ENCODE results near the gene PRKN. TPM values are rescaled to one million over a fixed set of nuclear protein-coding genes. Genes with fewer than 3 reads are reported as not detected.

PRKN gene
- total RNA-seq, 1 experiment from 2014 or later = 2.0 TPM

DNA sequence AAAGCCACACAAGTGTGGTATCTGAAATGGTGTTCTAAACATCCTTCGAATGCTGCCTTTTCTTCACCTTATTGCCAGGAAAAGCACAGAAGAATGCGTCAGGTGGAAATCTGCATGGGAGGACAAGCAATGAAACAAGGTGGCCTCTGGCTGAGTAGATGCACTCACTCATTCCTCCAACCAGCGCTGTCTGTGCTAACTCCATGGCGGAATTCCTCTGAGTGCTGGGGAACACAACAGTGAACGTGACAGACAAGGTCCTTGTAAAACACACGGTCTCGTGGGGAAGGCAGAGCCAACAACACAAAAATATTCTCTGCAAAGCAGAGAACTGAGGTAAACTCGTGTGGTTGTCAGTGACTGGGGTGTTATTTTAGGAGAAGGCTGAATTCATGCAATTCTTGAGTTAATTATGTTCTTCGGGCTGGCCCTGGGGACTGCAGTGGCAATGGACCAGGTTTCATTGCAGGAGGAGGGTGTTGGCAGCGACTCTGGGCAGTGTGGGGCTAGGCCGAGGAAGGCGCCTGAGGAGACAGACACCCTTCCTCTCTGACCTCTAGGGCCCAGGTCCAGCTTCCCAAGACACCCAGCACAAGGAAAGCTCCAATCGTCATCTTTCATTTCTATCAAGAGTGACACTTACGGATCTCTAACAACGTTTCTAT lies 339.7 kb downstream of the PRKN start:
- Histone ChIP-seq H2AK5ac (ENCODE audit: insufficient read length, low read length) (no peak overlapping the region), H3K14ac (ENCODE audit: insufficient read depth, low read length) (no peak overlapping the region), H3K18ac (ENCODE audit: insufficient read length, low read depth, low read length) (no peak overlapping the region), H2BK120ac (ENCODE audit: low read depth, low read length, poor library complexity, severe bottlenecking) (no peak overlapping the region), H3K9ac (ENCODE audit: extremely low read depth, insufficient read length, low read length) (no peak overlapping the region), H3K4ac (ENCODE audit: low read depth, low read length) (no peak overlapping the region), H2BK5ac (ENCODE audit: insufficient read length, low read length) (no peak overlapping the region), H3K23me2 (ENCODE audit: insufficient read length, low read depth, low read length, poor library complexity, severe bottlenecking) (no peaks in the 10 kb centered on the region), H3K79me1 (ENCODE audit: insufficient read depth, low read depth, low read length, poor library complexity, severe bottlenecking) (no peaks in the 10 kb centered on the region), H3K9me3 (ENCODE audit: control insufficient read depth, low read depth, low read length) (no peaks in the 10 kb centered on the region), H2BK15ac (ENCODE audit: low read depth, low read length) (no peak overlapping the region), H4K20me1 (ENCODE audit: control insufficient read depth, insufficient read depth, insufficient read length) (no peaks in the 10 kb centered on the region), H3K23ac (ENCODE audit: insufficient read length, low read depth, low read length) (no peak overlapping the region), H3K4me2 (ENCODE audit: insufficient read depth, insufficient read length, low read length) (no peak overlapping the region), H3K27ac (ENCODE audit: insufficient read length, low read depth, low read length) (no peak overlapping the region), H4K5ac (ENCODE audit: insufficient read length, low read depth, low read length) (no peak overlapping the region), H2BK12ac (ENCODE audit: insufficient read length, low read depth, low read length) (no peak overlapping the region), H3K56ac (ENCODE audit: insufficient read length, low read depth, low read length) (no peak overlapping the region), H4K8ac (replicated peaks; ENCODE audit: insufficient read length, low read depth, low read length) (no peak overlapping the region), H3K79me2 (ENCODE audit: insufficient read depth, low read length) (no peaks in the 10 kb centered on the region), H3K27me3 (ENCODE audit: insufficient read depth, low read length) (no peaks in the 10 kb centered on the region), H3T11ph (ENCODE audit: low read length) (no peak overlapping the region), H2BK20ac (ENCODE audit: low read depth, low read length, poor library complexity, severe bottlenecking) (no peak overlapping the region), H3K4me1 (ENCODE audit: insufficient read depth, low read length) (no peaks in the 10 kb centered on the region), H4K91ac (ENCODE audit: insufficient read length, low read depth, low read length) (no peak overlapping the region), H2AFZ (ENCODE audit: low read length) (no peak overlapping the region)
- no peaks in the 10 kb centered on the region; the same call in 1 of the 2 replicates for H3K27me3 Mint-ChIP-seq (ENCODE audit: low read depth)
- no peak for DNase-seq
- H3K4me3 Mint-ChIP-seq = no peak overlapping the region
- no CpG with 5 or more reads among the region's 15 CpGs for WGBS (ENCODE audit: extremely low coverage, insufficient read length, low lambda C conversion rate)
- no peaks in the 10 kb centered on the region for H3K9me3 Mint-ChIP-seq
- 0 out of 4 replicates have a peak, but pooled peaks cover 2% of the 10 kb centered on the region in 2 experiments for H3K4me1 Mint-ChIP-seq
- TF ChIP-seq, protein P1, sequence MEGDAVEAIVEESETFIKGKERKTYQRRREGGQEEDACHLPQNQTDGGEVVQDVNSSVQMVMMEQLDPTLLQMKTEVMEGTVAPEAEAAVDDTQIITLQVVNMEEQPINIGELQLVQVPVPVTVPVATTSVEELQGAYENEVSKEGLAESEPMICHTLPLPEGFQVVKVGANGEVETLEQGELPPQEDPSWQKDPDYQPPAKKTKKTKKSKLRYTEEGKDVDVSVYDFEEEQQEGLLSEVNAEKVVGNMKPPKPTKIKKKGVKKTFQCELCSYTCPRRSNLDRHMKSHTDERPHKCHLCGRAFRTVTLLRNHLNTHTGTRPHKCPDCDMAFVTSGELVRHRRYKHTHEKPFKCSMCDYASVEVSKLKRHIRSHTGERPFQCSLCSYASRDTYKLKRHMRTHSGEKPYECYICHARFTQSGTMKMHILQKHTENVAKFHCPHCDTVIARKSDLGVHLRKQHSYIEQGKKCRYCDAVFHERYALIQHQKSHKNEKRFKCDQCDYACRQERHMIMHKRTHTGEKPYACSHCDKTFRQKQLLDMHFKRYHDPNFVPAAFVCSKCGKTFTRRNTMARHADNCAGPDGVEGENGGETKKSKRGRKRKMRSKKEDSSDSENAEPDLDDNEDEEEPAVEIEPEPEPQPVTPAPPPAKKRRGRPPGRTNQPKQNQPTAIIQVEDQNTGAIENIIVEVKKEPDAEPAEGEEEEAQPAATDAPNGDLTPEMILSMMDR (conservative IDR thresholded peaks at IDR 0.05) = no peak
- H3K27ac Mint-ChIP-seq = peak overlapping the region in 1 of 3 experiments; percentile 75; a peak in 2 of 7 replicates
- no peaks in the 10 kb centered on the region for H3K36me3 Mint-ChIP-seq (ENCODE audit: insufficient read depth in 1 of 3, low read depth in 3 of 3)
